Rectal smooth muscle tissue (tissue), 1 donor: Measurements from ENCODE around the gene ITGAD.
"Not testable (repeated sequence)": the region's sequence is repeated elsewhere in the genome, so short reads cannot be mapped to it uniquely, and the experiment has no call there.

Experiments
- H3K27ac ChIP-seq: one replicate; pipeline ENCODE4 v1.7.0; 2013; ENCODE audit warnings: low read depth, low read length, inconsistent platforms
- H3K27me3 ChIP-seq: one replicate; pipeline ENCODE4 v1.7.0; 2013; ENCODE audit warnings: low read length; ENCODE audit not compliant: control insufficient read depth, insufficient read depth
- H3K36me3 ChIP-seq: one replicate; pipeline ENCODE4 v1.7.0; 2013; ENCODE audit warnings: low read length; ENCODE audit not compliant: control insufficient read depth, insufficient read depth
- H3K4me1 ChIP-seq: one replicate; pipeline ENCODE4 v1.7.0; 2013; ENCODE audit warnings: low read length; ENCODE audit not compliant: control insufficient read depth, insufficient read depth
- H3K4me3 ChIP-seq: one replicate; pipeline ENCODE4 v1.7.0; 2013; ENCODE audit warnings: low read length
- H3K9ac ChIP-seq: one replicate; pipeline ENCODE4 v1.7.0; 2013; ENCODE audit warnings: low read length

The ITGAD gene

GRCh38 chr16:31414706-31415105 is 21.6 kb downstream of the ITGAD start:
- H3K36me3 ChIP-seq = no peaks in the 10 kb centered on the region
- H3K4me3 ChIP-seq = no peak overlapping the region
- H3K27ac ChIP-seq = no peak overlapping the region
- H3K9ac ChIP-seq = no peak overlapping the region
- H3K27me3 ChIP-seq = peaks cover 4% of the 10 kb centered on the region
- no peaks in the 10 kb centered on the region for H3K4me1 ChIP-seq

GRCh38 chr16:31416371-31416770 is 23.2 kb downstream of the ITGAD start:
- no peak overlapping the region for H3K4me3 ChIP-seq
- no peaks in the 10 kb centered on the region for H3K36me3 ChIP-seq
- no peaks in the 10 kb centered on the region for H3K4me1 ChIP-seq
- no peak overlapping the region for H3K9ac ChIP-seq
- no peak overlapping the region for H3K27ac ChIP-seq
- peaks cover 4% of the 10 kb centered on the region for H3K27me3 ChIP-seq

DNA sequence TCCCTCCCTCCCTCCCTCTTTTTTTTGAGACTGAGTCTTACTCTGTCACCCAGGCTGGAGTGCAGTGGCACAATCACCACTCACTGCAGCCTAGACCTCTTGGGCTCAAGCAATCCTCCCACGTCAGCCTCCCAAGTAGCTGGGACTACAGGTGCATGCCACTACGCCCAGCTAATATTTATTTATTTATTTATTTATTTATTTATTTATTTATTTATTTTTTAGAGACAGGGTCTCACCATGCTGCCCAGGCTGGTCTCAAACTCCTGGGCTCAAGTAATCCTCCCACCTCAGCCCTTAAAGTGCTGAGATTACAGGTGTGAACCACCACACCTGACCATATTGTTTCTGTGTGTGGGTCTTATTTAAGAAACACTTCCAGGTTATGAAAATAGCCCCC is 23.9 kb downstream of the ITGAD start:
- not testable (repeated sequence) for H3K36me3 ChIP-seq, H3K27me3 ChIP-seq, H3K4me3 ChIP-seq

DNA sequence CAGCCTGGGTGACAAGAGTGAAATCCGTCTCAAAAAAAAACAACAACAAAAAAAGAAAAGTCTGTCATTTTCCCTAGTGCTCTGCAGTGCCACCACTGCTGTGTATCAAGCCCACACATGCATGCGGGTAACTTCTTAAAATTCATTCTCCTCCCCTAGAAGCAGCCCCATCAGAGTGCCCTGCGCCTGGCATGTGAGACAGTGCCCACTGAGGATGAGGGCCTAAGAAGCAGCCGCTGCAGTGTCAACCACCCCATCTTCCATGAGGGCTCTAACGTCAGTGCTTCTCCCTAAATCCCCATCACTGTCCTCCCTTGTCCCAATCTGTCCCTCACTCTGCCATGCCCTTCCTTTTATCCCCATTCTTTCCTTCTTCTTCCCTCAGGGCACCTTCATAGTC is 24.8 kb downstream of the ITGAD start:
- no peak overlapping the region for H3K27ac ChIP-seq
- H3K4me1 ChIP-seq = no peaks in the 10 kb centered on the region
- peaks cover 4% of the 10 kb centered on the region for H3K27me3 ChIP-seq
- no peak overlapping the region for H3K9ac ChIP-seq
- H3K36me3 ChIP-seq = no peaks in the 10 kb centered on the region
- no peak overlapping the region for H3K4me3 ChIP-seq

More for the DNA sequence above, 23.9 kb downstream of the ITGAD start:
- not testable (repeated sequence) for H3K9ac ChIP-seq, H3K4me1 ChIP-seq, H3K27ac ChIP-seq

- Histone ChIP-seq H3K27me3 (peaks cover 4% of the 10 kb centered on the region), H3K27ac (no peak overlapping the region), H3K4me3 (no peak overlapping the region), H3K36me3 (no peaks in the 10 kb centered on the region), H3K4me1 (no peaks in the 10 kb centered on the region), H3K9ac (no peak overlapping the region)
Observed at GRCh38 chr16:31420037-31420436, 26.9 kb downstream of the ITGAD start.

DNA sequence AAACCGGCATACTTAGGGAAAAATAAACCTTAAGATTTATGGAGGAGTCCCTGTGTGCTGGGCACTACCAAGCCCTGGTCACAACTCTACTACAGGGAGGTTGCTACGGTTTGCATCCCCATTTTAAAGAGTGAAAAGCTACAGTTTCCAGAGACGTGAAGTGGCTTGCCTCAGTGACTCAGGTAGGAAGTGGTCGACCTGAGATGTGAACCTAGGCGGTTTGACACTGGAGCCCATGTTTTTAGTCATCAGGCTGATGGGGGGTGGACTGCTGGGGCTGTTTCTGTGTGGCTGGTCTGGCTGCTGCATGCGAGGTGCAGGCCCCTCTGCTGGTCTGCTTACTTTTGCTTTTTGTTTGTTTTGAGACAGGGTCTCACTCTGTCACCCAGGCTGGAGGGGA is 28.5 kb downstream of the ITGAD start:
- no peak overlapping the region for H3K27ac ChIP-seq
- H3K27me3 ChIP-seq = peaks cover 4% of the 10 kb centered on the region
- H3K9ac ChIP-seq = no peak overlapping the region
- H3K4me1 ChIP-seq = no peaks in the 10 kb centered on the region
- no peak overlapping the region for H3K4me3 ChIP-seq
- H3K36me3 ChIP-seq = no peaks in the 10 kb centered on the region

DNA sequence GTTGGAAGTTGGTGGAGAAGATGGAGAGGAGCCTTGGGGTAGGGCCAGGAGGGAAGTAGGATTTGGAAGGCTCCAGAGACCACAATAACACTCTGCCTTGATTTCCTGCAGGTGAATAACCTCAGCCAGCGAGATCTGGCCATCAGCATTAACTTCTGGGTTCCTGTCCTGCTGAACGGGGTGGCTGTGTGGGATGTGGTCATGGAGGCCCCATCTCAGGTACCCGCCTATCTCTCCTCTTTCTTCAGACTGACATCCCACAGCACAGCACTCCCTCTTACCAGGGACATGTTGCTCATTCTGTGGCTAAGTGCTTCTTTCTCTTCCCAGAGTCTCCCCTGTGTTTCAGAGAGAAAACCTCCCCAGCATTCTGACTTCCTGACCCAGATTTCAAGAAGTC is 30.1 kb downstream of the ITGAD start:
- H3K36me3 ChIP-seq = no peaks in the 10 kb centered on the region
- no peak overlapping the region for H3K27ac ChIP-seq
- H3K4me3 ChIP-seq = no peak overlapping the region
- H3K9ac ChIP-seq = no peak overlapping the region
- H3K4me1 ChIP-seq = peaks cover 2% of the 10 kb centered on the region
- no peaks in the 10 kb centered on the region for H3K27me3 ChIP-seq

GRCh38 chr16:31423801-31424200 is 30.7 kb downstream of the ITGAD start:
- H3K36me3 ChIP-seq = no peaks in the 10 kb centered on the region
- H3K27me3 ChIP-seq = no peaks in the 10 kb centered on the region
- H3K4me3 ChIP-seq = no peak overlapping the region
- H3K9ac ChIP-seq = no peak overlapping the region
- peaks cover 2% of the 10 kb centered on the region for H3K4me1 ChIP-seq
- H3K27ac ChIP-seq = no peak overlapping the region

DNA sequence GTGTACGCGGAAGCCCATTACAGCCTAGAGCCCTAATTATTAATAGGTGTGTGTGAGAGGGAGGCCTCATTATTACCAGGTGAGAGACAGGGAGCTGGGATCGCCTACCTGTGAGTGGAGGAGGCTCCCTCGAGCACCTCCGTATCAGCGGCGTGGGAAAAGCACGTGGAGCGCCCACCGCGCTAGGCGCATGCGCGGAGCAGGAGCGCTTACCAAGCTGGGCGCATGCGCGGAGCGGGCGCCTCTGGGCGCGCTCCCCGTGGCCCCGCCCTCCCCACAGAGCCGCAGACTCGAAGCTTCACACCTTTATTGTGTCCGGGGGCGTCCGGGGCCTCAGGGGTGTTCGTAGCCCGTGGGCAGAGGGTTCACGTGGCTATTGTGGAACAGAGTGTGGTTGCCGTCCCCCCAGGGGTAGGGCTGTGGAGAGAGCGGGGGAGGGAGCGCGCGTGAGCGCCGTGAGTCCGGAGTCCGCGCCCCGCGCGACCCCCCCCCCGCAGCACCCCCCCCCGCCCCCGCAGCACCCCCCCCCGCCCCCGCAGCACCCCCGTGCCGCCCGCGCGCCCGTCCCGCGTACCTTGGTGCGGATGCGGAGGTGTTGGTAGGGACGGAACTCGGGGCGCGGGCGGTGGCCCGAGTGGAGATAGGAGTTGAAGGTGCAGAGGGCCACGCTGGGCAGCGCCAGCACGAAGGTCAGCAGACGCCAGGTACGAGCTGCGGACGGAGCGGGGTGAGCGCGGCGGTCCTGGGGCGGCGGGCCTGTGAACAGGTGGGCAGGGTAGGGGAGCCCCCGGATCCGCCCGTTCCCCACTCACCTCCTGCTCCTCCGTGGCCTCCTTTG is 34.5 kb downstream of the ITGAD start:
- H3K27me3 ChIP-seq = no peaks in the 10 kb centered on the region
- H3K36me3 ChIP-seq = no peaks in the 10 kb centered on the region
- H3K4me1 ChIP-seq = peaks cover 2% of the 10 kb centered on the region
- H3K9ac ChIP-seq = no peak overlapping the region
- no peak overlapping the region for H3K27ac ChIP-seq
- peak overlapping the region; percentile 43 for H3K4me3 ChIP-seq

DNA sequence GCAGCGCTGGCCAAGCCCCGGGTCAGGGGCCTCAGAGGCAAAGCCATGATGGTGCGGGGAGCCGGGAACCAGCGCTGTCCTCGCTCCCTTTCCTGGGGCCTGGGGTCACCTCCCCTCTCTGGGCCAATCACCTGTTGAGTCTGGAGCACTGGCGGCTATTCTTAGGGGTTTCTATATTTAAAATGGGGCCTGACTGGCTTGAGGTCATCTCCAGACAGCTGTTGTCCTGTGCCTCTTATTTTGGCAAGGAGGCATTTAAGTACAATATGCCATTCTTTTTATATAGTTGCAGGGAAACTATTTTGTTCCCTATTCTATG is 35.1 kb downstream of the ITGAD start, which contains the start of gene COX6A2:
Gene COX6A2 (minus strand): TSS at position 82 of the 319 bp plus-strand sequence. CDS start 35 bp downstream, at position 47.
- H3K4me1 ChIP-seq = peaks cover 2% of the 10 kb centered on the region
- peak within 1 kb of the TSS; percentile 43 for H3K4me3 ChIP-seq
- no peak within 1 kb of the TSS for H3K9ac ChIP-seq
- no peaks in the 10 kb centered on the region for H3K36me3 ChIP-seq
- no peaks in the 10 kb centered on the region for H3K27me3 ChIP-seq
- no peak within 1 kb of the TSS for H3K27ac ChIP-seq

DNA sequence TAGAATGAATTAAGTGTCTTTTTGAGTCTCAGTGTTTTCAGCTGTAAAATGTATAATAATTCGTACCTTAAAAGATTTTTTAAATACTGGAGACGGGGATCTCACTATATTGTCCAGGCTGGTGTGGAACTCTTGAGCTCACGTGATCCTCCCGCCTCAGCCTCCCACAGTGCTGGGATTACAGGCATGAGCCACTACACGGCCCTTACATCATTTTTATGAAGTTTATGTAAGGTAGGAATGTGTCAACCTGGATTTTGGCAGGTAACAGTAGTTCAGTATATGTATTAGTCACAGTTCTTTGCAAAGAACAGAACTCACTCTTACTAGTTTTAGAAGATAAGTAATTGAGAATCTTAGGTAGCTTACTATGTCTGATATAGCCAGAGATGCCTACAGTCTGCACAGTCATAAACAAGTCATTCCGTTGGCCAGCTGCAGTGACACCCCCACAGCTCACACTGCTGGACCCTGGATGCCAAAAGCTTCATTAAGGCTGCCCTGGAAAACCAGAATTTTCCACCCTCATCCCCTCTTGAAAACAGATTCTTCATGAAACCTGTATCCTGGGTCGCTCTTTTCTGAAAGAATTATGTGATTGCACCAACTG is 35.6 kb downstream of the ITGAD start:
- Histone ChIP-seq H3K9ac (no peak overlapping the region), H3K27me3 (no peaks in the 10 kb centered on the region), H3K4me1 (peaks cover 2% of the 10 kb centered on the region), H3K36me3 (no peaks in the 10 kb centered on the region), H3K4me3 (no peak overlapping the region), H3K27ac (no peak overlapping the region)

- H3K4me3 ChIP-seq = no peak overlapping the region
- no peak overlapping the region for H3K9ac ChIP-seq
- H3K4me1 ChIP-seq = peaks cover 2% of the 10 kb centered on the region
- no peaks in the 10 kb centered on the region for H3K27me3 ChIP-seq
- H3K36me3 ChIP-seq = no peaks in the 10 kb centered on the region
- no peak overlapping the region for H3K27ac ChIP-seq
Observed at GRCh38 chr16:31429314-31429713, 36.2 kb downstream of the ITGAD start.

GRCh38 chr16:31429796-31430195 is 36.7 kb downstream of the ITGAD start:
- Histone ChIP-seq H3K36me3 (no peaks in the 10 kb centered on the region), H3K9ac (no peak overlapping the region), H3K4me3 (no peak overlapping the region), H3K27ac (no peak overlapping the region), H3K27me3 (no peaks in the 10 kb centered on the region), H3K4me1 (peaks cover 2% of the 10 kb centered on the region)
